ENCODE measurements around the gene FBXO9. TPM values are rescaled to one million over a fixed set of nuclear protein-coding genes. Genes with fewer than 3 reads are reported as not detected.

FBXO9 gene
- total and polyA plus RNA-seq, 10 of the 15 experiments (the other 5 are each of a cell fraction or from before 2014, with no cell fraction given): 9.9 to 68.9 (median 31.3) TPM

DNA sequence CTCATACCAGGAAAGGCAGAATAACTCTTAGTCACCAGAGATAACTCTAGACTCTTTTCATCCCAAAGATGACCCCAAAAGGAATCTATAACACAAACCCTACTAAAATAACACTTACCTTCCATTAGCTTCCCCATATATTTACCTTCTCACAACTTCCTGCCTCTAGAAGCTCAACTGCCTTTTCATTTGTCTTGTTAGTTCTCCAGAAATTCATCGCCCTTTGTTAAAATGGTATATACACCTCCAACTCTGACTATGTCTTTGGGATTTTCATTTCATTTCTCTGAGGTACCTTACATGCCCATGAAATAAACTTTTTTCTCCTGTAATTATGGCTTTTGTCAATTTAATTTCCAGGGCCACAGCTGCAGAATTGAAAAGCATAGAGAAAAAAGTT, 49.9 kb downstream of the FBXO9 start (continued):
- TF ChIP-seq, protein P1, sequence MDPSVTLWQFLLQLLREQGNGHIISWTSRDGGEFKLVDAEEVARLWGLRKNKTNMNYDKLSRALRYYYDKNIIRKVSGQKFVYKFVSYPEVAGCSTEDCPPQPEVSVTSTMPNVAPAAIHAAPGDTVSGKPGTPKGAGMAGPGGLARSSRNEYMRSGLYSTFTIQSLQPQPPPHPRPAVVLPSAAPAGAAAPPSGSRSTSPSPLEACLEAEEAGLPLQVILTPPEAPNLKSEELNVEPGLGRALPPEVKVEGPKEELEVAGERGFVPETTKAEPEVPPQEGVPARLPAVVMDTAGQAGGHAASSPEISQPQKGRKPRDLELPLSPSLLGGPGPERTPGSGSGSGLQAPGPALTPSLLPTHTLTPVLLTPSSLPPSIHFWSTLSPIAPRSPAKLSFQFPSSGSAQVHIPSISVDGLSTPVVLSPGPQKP (IDR thresholded peaks at IDR 0.05; ENCODE audit: low read depth, low read length): no peak
- TF ChIP-seq RAD21 (IDR thresholded peaks at IDR 0.05; ENCODE audit: insufficient read depth, low read depth, low read length) (no peak), GABPA (IDR thresholded peaks at IDR 0.05; ENCODE audit: low read depth) (no peak), EZH2 (IDR thresholded peaks at IDR 0.05; ENCODE audit: borderline replicate concordance, control insufficient read depth, low read depth, low read length) (no peak), SUPT20H (IDR thresholded peaks at IDR 0.05; ENCODE audit: borderline replicate concordance, control insufficient read depth, low read depth, low read length) (no peak), BMI1 (IDR thresholded peaks at IDR 0.05; ENCODE audit: borderline replicate concordance) (no peak)
- TF ChIP-seq, protein P2, sequence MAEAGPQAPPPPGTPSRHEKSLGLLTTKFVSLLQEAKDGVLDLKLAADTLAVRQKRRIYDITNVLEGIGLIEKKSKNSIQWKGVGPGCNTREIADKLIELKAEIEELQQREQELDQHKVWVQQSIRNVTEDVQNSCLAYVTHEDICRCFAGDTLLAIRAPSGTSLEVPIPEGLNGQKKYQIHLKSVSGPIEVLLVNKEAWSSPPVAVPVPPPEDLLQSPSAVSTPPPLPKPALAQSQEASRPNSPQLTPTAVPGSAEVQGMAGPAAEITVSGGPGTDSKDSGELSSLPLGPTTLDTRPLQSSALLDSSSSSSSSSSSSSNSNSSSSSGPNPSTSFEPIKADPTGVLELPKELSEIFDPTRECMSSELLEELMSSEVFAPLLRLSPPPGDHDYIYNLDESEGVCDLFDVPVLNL (IDR thresholded peaks at IDR 0.05; ENCODE audit: low read depth, low read length): no peak

DNA sequence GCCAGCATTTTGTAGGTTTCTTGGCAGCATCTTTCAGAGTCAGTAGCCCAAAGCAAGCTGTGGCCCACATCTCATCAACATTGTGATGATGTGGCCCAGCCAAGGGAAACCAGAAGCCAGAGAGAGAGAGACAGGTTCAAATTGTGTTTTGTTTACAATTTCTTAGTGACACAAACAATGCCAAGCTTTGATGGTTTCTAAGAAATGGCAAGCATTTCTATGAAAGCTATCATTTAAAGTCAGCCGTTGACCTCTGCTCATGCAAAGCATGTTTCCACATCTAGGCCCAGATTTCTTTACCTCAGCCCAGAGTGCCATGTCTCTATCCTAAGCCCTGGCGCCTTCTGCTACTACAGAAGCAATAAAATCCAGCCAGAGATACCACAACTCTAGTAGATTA, 50.5 kb downstream of the FBXO9 start:
- no TSS peak for BruUV-seq (replicated peaks)
- RAD21 ChIA-PET (ENCODE audit: unreplicated experiment): no interaction called here

More for the DNA sequence above, 50.5 kb downstream of the FBXO9 start:
- TF ChIP-seq RB1 (IDR thresholded peaks at IDR 0.05; ENCODE audit: borderline replicate concordance) (no peak), MYB (IDR thresholded peaks at IDR 0.05; ENCODE audit: borderline replicate concordance, low read depth, low read length) (no peak), TAF1 (IDR thresholded peaks at IDR 0.05; ENCODE audit: borderline replicate concordance, low read depth, low read length) (no peak)
- Histone ChIP-seq H3K27ac (ENCODE audit: control insufficient read depth, insufficient read depth) (no peak overlapping the region), H3K27me3 (replicated peaks in 1 of 2; ENCODE audit: control insufficient read depth in 2 of 2, insufficient read depth in 2 of 2, low read length in 1 of 2) (peaks cover 0 to 3% of the 10 kb centered on the region in 2 experiments; a peak in 3 of 4 replicates), H3K79me2 (ENCODE audit: control insufficient read depth, insufficient read depth, low read length) (no peaks in the 10 kb centered on the region), H3K4me2 (ENCODE audit: control insufficient read depth, insufficient read depth) (no peak overlapping the region), H3K9ac (ENCODE audit: control insufficient read depth, insufficient read depth, low read length) (no peak overlapping the region), H3K9me3 (replicated peaks; ENCODE audit: control insufficient read depth, insufficient read depth, low read length) (no peaks in the 10 kb centered on the region), H3K4me3 (no peak overlapping the region), H3K4me1 (ENCODE audit: control insufficient read depth, insufficient read depth, low read length) (no peaks in the 10 kb centered on the region), H2AFZ (ENCODE audit: control insufficient read depth, low read depth, low read length) (no peak overlapping the region), H3K36me3 (ENCODE audit: control insufficient read depth in 2 of 2, insufficient read depth in 2 of 2, low read length in 1 of 2) (no peaks in the 10 kb centered on the region), H4K20me1 (ENCODE audit: control insufficient read depth, insufficient read depth) (no peaks in the 10 kb centered on the region)
- WGBS (ENCODE audit: insufficient coverage, insufficient replicate concordance, low lambda C conversion rate, missing lambda C conversion rate): 7% methylated on average over 2 of the region's 2 CpGs
- intact Hi-C loops (cut with micrococcal nuclease; ENCODE audit: unreplicated experiment): no loop called here
- ATAC-seq (no peak), FAIRE-seq (no peak), DNase-seq (ENCODE audit: low read depth, low spot score) (no peak)
- in situ Hi-C loops (cut with MboI): no loop called here
- ChIA-PET SMC1A (ENCODE audit: uncharacterized antibody, unreplicated experiment) (no interaction called here), POLR2A (no interaction called here), CTCF (interaction anchor here (0.7 kb wide), 1 partner anchor 555 kb away, joined by 3 read pairs; no protein-coding TSS in a partner anchor)
